ENCODE measurements around the gene TSPEAR.

The TSPEAR gene

GRCh38 chr21:44524414-44525371, 186.7 kb downstream of the TSPEAR start:
- no peak for DNase-seq

GRCh38 chr21:44523567-44524413, 187.6 kb downstream of the TSPEAR start:
- DNase-seq: no peak

GRCh38 chr21:44522753-44523204, 188.6 kb downstream of the TSPEAR start:
- no peak for DNase-seq

- DNase-seq: no peak
These were observed 189.2 kb downstream of the TSPEAR start for GRCh38 chr21:44521928-44522752.

- DNase-seq: no peak
These were observed 190.0 kb downstream of the TSPEAR start for GRCh38 chr21:44521301-44521927.

GRCh38 chr21:44520326-44521300, 190.8 kb downstream of the TSPEAR start:
- no peak for DNase-seq

GRCh38 chr21:44519346-44520325, 191.7 kb downstream of the TSPEAR start:
- DNase-seq: no peak

- no peak for DNase-seq
These were observed 192.7 kb downstream of the TSPEAR start for GRCh38 chr21:44518686-44519085.

- DNase-seq: no peak
These were observed 194.0 kb downstream of the TSPEAR start for GRCh38 chr21:44517175-44517899.

- no peak for DNase-seq
These were observed 194.6 kb downstream of the TSPEAR start for GRCh38 chr21:44516828-44517174.

GRCh38 chr21:44516342-44516741, 195.0 kb downstream of the TSPEAR start:
- DNase-seq: no peak

GRCh38 chr21:44515359-44516165, 195.8 kb downstream of the TSPEAR start:
- DNase-seq: no peak

GRCh38 chr21:44514746-44515358, 196.5 kb downstream of the TSPEAR start:
- no peak for DNase-seq

- no peak for DNase-seq
These were observed 197.2 kb downstream of the TSPEAR start for GRCh38 chr21:44514218-44514520.

GRCh38 chr21:44513389-44514217, 197.8 kb downstream of the TSPEAR start:
- no peak for DNase-seq

GRCh38 chr21:44512496-44513388, 198.6 kb downstream of the TSPEAR start:
- no peak for DNase-seq
